GM21447 (cell line): Measurements from ENCODE around the gene CASP14.
"Not testable (repeated sequence)": the region's sequence is repeated elsewhere in the genome, so short reads cannot be mapped to it uniquely, and the experiment has no call there.

ENCODE experiments used
- ATAC-seq: cut with Tn5 transposase; IDR thresholded peaks from one replicate; pipeline ENCODE4 v1.9.1; 2021; ENCODE audit not compliant: unreplicated experiment

CASP14 gene

GRCh38 chr19:15048885-15049541 is at the start of gene CASP14:
TSS of gene CASP14 (plus strand) at chr19:15049480. CDS start at chr19:15052252, 2,772 bp downstream.
- no peak for ATAC-seq

GRCh38 chr19:15008308-15008707 is 41.0 kb upstream of the CASP14 start:
- no peak for ATAC-seq

GRCh38 chr19:15010501-15011300 is 38.6 kb upstream of the CASP14 start:
- no peak for ATAC-seq

GRCh38 chr19:15014579-15014978 is 34.7 kb upstream of the CASP14 start:
- ATAC-seq: no peak

GRCh38 chr19:15015946-15016542 is 33.2 kb upstream of the CASP14 start:
- no peak for ATAC-seq

- ATAC-seq: not testable (repeated sequence)
These were observed 30.4 kb upstream of the CASP14 start for GRCh38 chr19:15018836-15019235.

GRCh38 chr19:15021286-15022007 is 27.8 kb upstream of the CASP14 start:
- ATAC-seq: no peak

GRCh38 chr19:15022752-15023151 is 26.5 kb upstream of the CASP14 start:
- ATAC-seq: no peak

GRCh38 chr19:15025217-15025616 is 24.1 kb upstream of the CASP14 start:
- no peak for ATAC-seq

- no peak for ATAC-seq
These were observed 20.8 kb upstream of the CASP14 start for GRCh38 chr19:15028490-15028889.

- no peak for ATAC-seq
These were observed 17.6 kb upstream of the CASP14 start for GRCh38 chr19:15031675-15032074.

- ATAC-seq: no peak
These were observed 13.4 kb upstream of the CASP14 start for GRCh38 chr19:15035795-15036311.

GRCh38 chr19:15037586-15037985 is 11.7 kb upstream of the CASP14 start:
- no peak for ATAC-seq

GRCh38 chr19:15038294-15038693 is 11.0 kb upstream of the CASP14 start:
- ATAC-seq: no peak

- no peak for ATAC-seq
These were observed 7.3 kb upstream of the CASP14 start for GRCh38 chr19:15042003-15042402.

GRCh38 chr19:15042826-15043225 is 6.5 kb upstream of the CASP14 start:
- no peak for ATAC-seq

- no peak for ATAC-seq
These were observed 3.8 kb upstream of the CASP14 start for GRCh38 chr19:15045506-15045905.

- ATAC-seq: no peak
These were observed 1.6 kb upstream of the CASP14 start for GRCh38 chr19:15047680-15048079.

GRCh38 chr19:15048128-15048527 is 1.2 kb upstream of the CASP14 start:
- ATAC-seq: no peak

GRCh38 chr19:15050639-15051038 is 1.4 kb downstream of the CASP14 start:
- ATAC-seq: no peak

GRCh38 chr19:15062036-15062435 is 12.8 kb downstream of the CASP14 start:
- ATAC-seq: no peak
